GM19463 (cell line): Measurements from ENCODE around the gene ORMDL1.
A peak's percentile ranks its signal among the peaks of the same experiment; 100 is the strongest.
"Not testable (repeated sequence)": the region's sequence is repeated elsewhere in the genome, so short reads cannot be mapped to it uniquely, and the experiment has no call there.

Experiments
- ATAC-seq: cut with Tn5 transposase; IDR thresholded peaks from one replicate; pipeline ENCODE4 v1.9.1; 2021; ENCODE audit warnings: mild to moderate bottlenecking, moderate library complexity; ENCODE audit not compliant: unreplicated experiment

ORMDL1 gene

DNA sequence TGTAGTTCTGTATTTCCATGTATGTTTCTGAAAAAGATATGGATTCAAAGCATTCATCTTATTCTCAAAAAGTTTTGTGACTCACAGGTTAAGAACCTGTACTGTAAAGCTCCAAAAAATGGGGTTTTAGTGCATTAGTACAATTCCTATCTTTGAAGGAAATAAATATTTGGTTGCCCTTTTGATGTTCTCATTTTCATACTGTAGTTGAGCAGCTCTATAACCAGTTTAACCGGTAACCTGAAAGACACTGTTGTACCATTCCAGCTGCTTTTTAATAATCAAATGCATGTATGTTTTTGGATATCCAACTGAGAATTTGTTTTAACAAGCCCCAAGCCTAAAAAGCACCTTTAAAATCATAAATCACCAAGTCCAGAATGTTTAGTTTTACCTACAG lies 11.9 kb downstream of the ORMDL1 start:
- ATAC-seq, result no peak

DNA sequence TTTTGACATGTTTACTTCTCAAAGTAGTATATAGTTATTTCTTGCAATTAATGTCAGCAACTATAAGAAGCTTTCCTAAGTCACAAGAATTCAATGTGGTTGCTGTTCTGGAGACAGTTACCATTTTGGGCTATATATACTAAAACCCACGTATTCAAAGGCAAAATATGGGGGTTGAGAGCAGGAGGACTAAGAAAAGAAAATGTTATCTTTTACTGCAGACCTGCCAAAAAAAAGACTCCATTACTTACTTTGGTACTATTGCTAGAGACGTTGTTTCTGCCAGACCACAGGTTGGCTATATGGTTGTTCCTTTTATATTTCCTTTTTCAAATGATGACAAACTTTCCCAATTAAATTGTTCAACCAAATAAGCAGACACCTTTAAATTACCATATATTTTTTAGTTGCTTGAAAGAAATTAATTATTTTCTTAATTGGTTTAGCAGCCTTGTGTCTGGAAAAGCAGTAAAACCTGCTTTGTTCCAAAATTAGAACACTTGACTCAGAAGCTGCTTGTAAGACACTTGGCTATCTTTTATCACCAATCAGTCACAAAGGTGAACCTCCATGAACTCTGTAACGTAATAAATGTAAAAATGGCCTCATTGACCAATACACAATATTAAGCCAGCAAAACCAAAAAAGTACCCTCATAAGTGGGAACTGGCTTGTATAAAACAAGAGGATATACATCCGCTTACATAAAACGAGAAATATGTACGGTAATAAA lies 13.4 kb downstream of the ORMDL1 start:
- no peak for ATAC-seq

DNA sequence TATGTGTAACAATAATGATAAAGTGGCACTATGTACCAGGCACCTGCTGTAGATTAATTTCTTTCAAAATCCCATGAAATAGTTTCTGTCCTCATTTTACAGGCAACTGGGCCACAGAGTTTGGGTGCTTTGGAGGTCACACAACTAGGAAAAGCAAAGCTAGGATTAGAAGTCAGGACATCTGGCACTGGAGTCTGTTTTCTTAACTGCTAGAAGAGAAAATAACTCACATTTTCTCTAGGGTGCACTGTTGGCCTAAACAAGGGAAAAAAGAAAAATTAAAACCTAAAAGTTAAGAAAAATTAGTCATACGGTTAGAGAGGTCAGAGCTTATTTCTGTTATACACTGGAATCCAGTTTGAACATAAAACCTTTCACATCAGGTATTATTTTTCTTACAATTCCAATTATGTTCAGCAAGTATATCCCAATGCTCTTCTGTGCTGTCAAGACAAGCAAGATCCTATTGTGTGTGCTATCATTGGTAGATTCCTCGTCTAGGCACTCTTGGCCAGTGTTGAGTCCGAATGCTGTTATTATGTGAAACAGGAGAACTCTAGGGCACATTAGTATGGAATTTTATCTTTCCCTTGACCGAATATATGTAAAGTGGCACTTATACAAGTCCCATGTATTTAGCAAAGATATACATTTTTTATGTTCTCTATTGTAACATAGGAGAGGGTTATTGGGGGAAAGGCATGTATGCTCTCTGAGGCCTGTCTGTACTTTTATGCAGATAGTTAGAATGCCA lies 20.1 kb downstream of the ORMDL1 start:
- ATAC-seq, result no peak

DNA sequence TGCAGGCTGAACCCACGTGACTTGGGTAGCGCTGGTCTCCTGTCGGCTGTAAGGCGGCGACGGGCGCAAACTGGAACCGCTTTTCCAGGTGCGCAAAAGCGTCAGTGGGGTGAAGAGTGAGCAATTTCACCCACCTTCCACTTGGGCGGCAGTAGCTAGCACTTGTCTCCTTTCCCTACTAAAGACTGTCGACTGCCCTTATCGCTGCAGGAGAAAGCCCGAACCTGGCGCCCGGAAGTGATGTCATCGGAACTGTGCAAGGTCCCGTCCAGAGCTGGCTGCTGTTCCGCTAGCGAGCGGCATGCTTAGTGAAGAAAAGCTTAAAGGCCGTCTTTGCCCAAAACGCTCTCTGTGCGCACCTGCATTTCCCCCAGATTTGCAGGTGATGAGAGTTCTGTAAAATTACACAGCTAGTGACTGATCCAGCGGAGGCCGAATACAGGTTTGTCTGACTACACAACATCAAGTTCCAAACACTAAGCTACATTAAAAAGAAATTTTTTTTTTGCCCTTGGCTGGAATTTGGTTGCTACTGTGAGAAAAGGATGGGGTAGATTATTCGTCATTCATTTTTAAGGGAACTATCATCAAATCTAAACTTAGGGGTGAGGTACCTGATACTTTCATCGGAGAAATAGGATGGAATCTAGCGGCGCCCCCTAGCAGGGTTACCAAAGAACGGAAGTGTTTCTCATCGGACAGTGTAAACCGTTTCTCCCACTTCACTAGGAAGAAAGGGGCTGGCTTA lies 21.4 kb downstream of the ORMDL1 start, which contains the start of gene OSGEPL1:
TSS of gene OSGEPL1 (minus strand) at position 242 of the 748 bp plus-strand sequence. CDS start 1,152 bp downstream, outside the sequence.
- ATAC-seq, result peak; percentile 97

DNA sequence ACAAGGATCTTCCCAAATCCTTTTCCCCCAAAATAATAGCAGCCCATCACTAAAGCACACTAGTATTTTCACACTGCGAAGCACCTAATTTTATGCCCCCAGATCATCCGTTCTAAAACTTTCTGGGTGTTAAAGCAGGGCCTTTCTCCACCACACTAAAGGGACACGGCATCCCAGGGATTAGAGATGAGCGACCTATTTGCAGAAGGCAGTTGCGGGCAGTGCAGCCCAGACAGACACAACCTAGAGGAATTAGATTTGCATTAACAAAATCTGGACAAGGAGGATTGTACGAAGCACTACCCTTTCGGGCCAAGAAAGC lies 21.9 kb downstream of the ORMDL1 start:
- ATAC-seq, result no peak

DNA sequence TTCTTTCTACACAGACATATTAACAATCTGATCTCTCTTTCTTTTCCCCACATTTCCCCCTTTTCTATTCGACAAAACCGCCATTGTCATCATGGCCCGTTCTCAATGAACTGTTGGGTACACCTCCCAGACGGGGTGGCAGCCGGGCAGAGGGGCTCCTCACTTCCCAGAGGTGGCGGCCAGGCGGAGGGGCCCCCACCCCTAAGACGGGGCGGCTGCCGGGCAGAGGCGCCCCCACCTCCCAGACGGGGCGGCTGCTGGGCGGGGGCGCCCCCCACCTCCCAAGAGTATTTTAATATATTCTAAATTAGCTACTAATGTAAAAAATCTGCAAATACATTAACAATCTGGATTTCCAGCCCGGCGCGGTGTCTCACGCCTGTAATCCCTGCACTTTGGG lies 24.0 kb downstream of the ORMDL1 start:
- ATAC-seq, result not testable (repeated sequence)

DNA sequence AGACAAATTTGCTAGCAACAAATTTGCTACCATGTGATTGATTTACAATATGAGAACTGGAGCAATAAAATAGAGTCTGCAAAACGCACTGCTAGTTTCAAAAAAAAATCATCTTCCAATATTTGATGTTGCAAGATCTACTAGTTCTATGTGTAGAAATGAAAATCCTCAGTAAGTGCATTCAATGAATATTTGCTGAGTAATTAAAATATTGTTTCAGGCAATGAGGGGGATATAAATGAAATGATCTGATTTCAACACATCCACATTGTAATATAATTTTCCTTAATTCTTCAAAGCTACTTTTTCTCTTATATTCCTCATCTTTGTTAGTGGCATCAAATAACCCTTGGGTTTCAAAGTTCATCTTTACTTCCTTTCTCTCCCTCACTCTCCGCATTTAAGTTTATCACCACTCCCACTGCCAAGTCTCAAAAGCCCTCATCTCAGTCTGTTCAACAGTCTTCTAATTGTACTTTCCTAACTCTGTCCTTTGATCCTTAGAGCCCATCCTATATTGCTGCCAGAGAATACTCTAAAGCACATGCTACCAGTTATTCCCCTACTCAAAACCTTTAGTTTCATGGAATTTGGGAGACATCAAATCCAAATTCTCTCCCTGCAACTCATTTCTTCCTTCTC lies 27.7 kb downstream of the ORMDL1 start:
- no peak for ATAC-seq

DNA sequence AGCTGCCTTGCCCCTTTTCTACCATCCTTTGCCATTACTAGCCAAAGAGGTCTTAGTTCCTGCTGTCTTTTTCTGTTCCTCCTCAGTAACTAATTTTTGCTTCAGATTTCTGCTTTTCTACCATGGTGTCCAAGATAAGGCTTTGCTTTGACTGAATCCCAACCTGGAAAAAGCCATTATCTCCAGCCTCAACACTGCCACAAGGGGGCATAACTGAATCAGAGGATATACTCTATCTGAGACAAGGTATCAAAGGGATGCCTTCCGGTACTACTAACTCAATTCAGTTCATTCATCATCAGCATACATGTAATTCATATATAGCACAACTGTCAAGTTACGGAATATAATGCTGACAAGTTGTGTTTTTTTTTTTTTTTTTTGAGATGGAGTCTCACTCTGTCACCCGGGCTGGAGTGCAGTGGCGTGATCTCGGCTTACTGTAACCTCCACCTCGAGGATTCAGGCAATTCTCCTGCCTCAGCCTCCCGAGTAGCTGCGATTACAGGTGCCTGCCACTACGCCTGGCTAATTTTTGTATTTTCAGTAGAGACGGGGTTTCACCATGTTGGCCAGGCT lies 33.0 kb downstream of the ORMDL1 start:
- ATAC-seq, result peak; percentile 57

DNA sequence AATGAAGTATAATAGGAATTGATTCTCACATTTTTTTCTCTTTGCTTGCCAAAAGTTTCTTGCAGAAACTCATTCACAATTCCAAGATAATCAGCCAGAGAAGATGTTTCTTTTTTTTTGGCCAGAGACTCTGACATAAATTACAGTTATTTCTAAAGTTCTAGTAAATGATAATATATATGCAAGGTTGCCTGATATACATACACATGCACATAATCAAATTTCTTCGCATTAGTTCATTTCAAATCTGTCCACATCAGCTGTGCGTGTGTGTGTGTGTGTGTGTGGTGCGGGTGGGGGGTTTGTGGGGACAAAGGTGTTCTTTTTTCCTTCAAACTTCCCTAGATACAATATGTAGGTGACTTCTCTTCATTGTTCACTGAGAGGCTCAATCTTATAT lies 54.7 kb downstream of the ORMDL1 start:
- ATAC-seq, result no peak

DNA sequence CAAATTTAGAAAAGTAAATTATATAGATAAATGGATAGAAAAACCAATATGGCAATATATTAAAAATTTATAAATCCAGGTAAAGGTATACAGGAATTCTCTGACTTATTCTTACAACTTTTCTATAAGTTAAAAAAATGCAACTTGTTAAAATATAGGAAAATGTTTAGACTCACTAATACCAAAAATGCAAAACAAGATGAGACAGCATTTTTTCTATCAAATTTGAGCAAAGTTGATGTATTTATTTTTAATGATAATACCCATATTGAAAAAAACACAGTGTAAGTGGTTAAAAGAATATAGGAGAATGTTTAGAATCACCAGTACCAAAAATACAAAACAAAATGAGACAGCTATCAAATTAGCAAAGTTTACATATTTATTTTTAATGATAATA lies 57.3 kb downstream of the ORMDL1 start:
- no peak for ATAC-seq

DNA sequence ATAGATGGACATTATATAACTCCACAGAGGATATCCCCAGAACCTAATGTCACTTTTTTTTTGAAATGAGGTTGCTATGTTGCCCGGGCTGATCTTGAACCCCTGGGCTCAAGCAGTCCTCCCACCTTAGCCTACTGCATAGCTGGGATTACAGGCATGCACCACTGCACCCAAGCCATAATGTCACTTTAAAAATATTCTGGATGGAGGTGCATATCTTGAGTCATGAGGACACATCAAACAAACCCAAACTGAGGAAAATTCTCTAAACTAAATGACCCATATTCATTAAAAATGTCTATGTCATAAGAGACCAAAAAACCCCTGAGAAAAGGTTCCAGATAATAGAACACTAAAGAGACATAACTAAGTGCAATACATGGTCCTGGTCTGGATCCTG lies 57.9 kb downstream of the ORMDL1 start:
- ATAC-seq, result no peak

DNA sequence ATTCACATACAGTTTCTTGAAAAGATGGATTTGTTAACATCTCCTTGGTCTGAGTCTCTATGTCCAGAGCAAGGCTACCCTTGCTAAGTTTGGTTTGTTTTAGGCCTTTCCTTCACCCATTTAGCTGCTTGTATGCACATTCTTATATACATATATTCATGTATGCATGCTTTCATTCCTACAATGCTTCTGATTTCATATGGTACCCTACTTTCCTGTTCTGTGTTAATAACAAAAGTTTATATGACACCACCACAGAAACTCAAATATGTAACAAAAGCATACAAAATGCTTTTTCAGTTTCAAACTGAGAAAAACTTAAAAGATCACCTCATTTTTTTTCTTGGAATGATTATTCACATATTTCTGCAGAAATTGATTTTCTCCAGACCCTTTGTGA lies 60.9 kb downstream of the ORMDL1 start:
- ATAC-seq, result no peak
